OCI-M2 (cell line): ENCODE results near the gene MPI.
"Not testable (repeated sequence)": the region's sequence is repeated elsewhere in the genome, so short reads cannot be mapped to it uniquely, and the experiment has no call there.

ENCODE experiments used
- DNase-seq: peaks from one replicate; lab custom pipeline; 2025; ENCODE audit not compliant: unreplicated experiment; lab: John Stamatoyannopoulos, UW

Gene MPI

DNA sequence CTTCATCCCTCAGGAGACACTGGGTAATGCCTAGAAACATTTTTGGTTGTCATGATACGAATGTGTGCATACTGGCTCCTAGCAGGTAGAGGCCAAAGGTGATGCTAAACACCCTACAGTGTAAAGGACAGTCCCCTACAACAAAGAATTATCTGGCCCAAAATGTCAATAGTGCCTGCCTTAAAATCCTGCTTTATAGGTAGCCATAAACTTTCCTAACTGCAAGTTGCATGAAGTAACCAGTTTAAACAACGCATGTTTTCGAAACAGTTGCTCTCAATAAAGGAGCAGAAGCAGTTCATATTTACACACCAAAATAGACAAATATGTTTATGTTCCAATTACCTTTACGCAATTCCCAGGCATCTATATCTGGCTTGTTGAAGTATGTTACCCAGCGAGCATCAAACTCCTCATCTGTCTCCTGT is 38.9 kb downstream of the MPI start:
- DNase-seq, result no peak

DNA sequence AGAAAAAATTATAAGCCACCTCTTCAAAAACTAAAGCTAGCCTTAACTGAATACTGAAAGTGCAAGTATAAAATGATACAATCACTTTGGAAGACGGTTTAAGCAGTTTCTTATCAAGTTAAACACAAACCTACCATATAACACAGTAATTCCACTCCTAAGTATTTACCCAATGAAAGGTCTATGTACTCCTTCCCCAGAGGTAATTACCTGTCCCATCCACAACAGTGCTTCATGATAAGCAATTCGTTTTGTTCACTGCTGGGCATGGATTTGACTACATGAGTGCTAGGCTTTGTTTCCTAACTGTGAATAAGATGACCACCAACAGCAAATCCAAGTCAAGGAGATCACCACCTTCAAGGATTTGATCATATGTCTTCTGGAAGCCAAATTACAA is 43.7 kb downstream of the MPI start:
- DNase-seq, result no peak

GRCh38 chr15:74935193-74935592 is 45.4 kb downstream of the MPI start:
- DNase-seq, result not testable (repeated sequence)

- DNase-seq, result no peak
Observed at GRCh38 chr15:74937272-74937589, 47.4 kb downstream of the MPI start.

DNA sequence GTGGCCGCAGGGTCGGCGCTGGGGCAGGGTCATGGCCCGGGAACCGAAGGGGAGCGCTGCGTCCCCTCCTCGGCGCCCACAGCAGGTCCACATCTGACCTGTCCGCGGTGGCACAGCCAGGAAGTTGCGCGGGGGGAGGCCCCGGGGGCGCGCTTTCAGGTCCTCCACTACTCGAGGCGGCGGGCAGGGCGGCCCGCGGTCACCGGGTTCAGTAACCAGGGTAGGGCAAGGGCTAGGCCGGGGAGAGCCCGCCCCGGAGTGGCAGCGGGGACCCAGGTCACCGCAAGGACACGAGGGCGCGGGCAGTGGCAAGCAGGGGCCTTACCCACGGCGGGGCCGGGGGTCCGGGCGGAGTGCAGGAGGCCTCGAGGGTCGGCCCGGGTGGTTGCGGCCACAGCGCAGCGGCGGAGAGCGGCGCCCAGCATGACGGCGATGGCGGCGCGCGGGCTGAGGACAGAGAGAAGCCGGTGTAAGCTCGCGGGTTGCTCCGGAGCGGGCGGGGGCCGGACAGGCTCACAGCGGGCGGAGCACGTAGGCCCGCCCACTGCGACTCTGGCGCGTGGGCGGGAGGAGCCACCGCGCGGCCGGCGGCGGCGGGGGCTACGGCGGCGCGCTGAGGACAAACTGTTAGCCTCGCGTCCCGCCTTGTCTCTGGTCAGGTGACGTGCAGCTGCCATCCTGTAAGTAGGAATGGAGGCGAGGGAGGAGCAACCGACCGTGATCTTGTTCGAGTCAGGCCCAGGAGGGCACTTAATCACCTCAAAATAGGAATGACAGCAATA is 47.9 kb downstream of the MPI start, which contains the start of gene COX5A:
Gene COX5A (minus strand): TSS at position 484 of the 782 bp plus-strand sequence. CDS start 59 bp downstream, at position 425.
- peak; percentile 72 for DNase-seq

GRCh38 chr15:74950078-74950908 is 60.5 kb downstream of the MPI start:
- peak; percentile 57 for DNase-seq

DNA sequence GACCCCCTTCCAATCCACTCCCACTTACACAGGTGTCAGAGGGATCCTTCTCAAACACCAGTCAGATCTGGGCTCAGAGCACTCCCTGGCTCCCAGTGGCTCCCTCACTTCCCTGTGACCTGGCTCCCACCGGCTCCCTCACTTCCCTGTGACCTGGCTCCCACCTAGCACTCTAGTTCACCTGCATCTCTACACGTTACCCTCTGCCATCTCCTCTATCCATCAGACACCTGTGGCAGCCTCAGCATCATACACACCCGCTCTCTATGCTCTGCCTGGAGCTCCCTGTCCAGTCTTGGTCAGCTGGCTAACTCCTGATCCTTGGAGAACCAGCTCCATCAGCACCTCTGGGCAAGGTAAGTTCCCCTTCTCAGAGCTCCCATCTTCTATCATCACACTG is 61.2 kb downstream of the MPI start:
- DNase-seq, result no peak
